Measurements from ENCODE around the gene PLA2G4C. TPM values are rescaled to one million over a fixed set of nuclear protein-coding genes. Genes with fewer than 3 reads are reported as not detected.
A peak's percentile ranks its signal among the peaks of the same experiment; 100 is the strongest.

PLA2G4C gene
- total and polyA plus RNA-seq, 2 of the 8 experiments (the other 6 are each of a cell fraction or from before 2014, with no cell fraction given), result 14.9 to 20.5 TPM

DNA sequence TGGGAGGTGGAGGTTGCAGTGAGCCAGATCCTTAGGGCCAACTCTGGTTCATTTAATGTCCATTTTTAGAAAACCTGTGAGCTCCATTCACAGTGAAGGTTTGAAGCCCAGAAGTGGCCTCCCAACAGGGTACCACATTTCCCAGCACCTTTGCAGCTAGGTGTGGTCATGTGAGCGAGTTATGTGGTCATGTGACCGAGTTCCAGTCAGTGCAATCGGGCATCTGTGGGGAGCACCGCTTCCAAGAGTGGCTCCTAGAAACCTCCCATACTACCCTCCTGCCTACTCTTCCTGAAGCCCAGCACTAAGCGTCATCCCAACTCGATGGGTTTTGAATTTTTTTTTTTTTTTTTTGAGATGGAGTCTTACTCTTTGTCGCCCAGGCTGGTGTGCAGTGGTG lies 663 bp upstream of the PLA2G4C start (continued):
- no peak for TF ChIP-seq BRCA1 (IDR thresholded peaks at IDR 0.05; ENCODE audit: low read depth, low read length)
- TF ChIP-seq CHD2 (IDR thresholded peaks at IDR 0.05; ENCODE audit: low read length), result no peak
- TF ChIP-seq, protein P1, sequence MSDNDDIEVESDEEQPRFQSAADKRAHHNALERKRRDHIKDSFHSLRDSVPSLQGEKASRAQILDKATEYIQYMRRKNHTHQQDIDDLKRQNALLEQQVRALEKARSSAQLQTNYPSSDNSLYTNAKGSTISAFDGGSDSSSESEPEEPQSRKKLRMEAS (IDR thresholded peaks at IDR 0.05), result peak; percentile 18; the same call in 1 of the 2 replicates
- no peak for TF ChIP-seq GABPA (IDR thresholded peaks at IDR 0.05; ENCODE audit: borderline replicate concordance, insufficient read depth, low read length)
- TF ChIP-seq TAF1 (IDR thresholded peaks at IDR 0.05; ENCODE audit: low read depth, low read length), result peak; percentile 47; the same call in 1 of the 2 replicates
